K562 (cell line): Measurements from ENCODE around the gene BRINP2. TPM values are rescaled to one million over a fixed set of nuclear protein-coding genes. Genes with fewer than 3 reads are reported as not detected.

Source experiments
- ATAC-seq: fragments of 200-7000 bp; cut with Tn5 transposase; 3 replicates; pipeline ENCODE4 v1.9.1; 2020; ENCODE audit warnings: moderate library complexity
- BruUV-seq: library from RNA; stranded (reverse); fragments of 400-500 nt; replicated peaks from 2 replicates; lab custom pipeline; 2021; lab: Mats Ljungman, UMichigan
- CTCF ChIA-PET: fragments of 300-600 bp; formaldehyde crosslinking; extraction: SDS; loops from one replicate; lab custom pipeline; 2021; ENCODE audit warnings: low intra/inter-chr PET ratio; lab: Yijun Ruan, JAX
- POLR2A ChIA-PET: fragments of 300-600, 350-650 bp; sonication (Branson Sonifier 250); formaldehyde crosslinking; extraction: SDS; loops from one replicate; lab custom pipeline; 2021; ENCODE audit warnings: antibody characterized with exemption, inconsistent platforms; lab: Yijun Ruan, JAX
- DNase-seq, 4 experiments: peaks; one replicate each; pipeline versions ENCODE4 v3.0.0 to v3.0.0-alpha.2; 2011 to 2018; ENCODE audit warnings: low spot score in 3 of 4, mixed read lengths in 3 of 4; ENCODE audit errors: extremely low read depth in 1 of 4
- FAIRE-seq: peaks from 2 replicates; lab custom pipeline; 2011; peaks lifted over from hg19 to GRCh38; lab: Jason Lieb, UNC
- H2AFZ ChIP-seq: 2 replicates; pipeline ENCODE4 v1.6.0; 2011; ENCODE audit warnings: low read depth, low read length, control low read depth, inconsistent platforms
- H3K27ac ChIP-seq: fragments of 200-600 bp; 3 replicates; pipeline ENCODE4 v1.8.0; 2011; ENCODE audit warnings: low read depth, mild to moderate bottlenecking, control low read depth, inconsistent platforms, low read length, moderate library complexity, mixed read lengths; ENCODE audit errors: extremely low read depth
- H3K27me3 ChIP-seq, 2 experiments: fragments of 300-600 bp in 1 of 2; 2 replicates in 1 of 2; 3 replicates in 1 of 2; pipeline versions ENCODE4 v1.6.0 to v1.8.0; 2011; ENCODE audit warnings: inconsistent platforms in 2 of 2, low read length in 2 of 2, mild to moderate bottlenecking in 1 of 2, mixed read lengths in 1 of 2, moderate library complexity in 1 of 2; ENCODE audit not compliant: control insufficient read depth in 2 of 2, insufficient read depth in 2 of 2
- H3K36me3 ChIP-seq: fragments of 300-600 bp; 3 replicates; pipeline ENCODE4 v1.8.0; 2011; ENCODE audit warnings: mild to moderate bottlenecking, low read length, inconsistent platforms; ENCODE audit not compliant: control insufficient read depth, insufficient read depth
- H3K4me1 ChIP-seq, 2 experiments: fragments of 200-600 bp in 1 of 2; replicated peaks in 1 of 2; 2 replicates in 1 of 2; 3 replicates in 1 of 2; pipeline versions ENCODE4 v1.5.1 to v1.8.0; 2011; ENCODE audit warnings: inconsistent platforms in 2 of 2, low read length in 2 of 2, mild to moderate bottlenecking in 1 of 2, mixed read lengths in 1 of 2, moderate library complexity in 1 of 2; ENCODE audit not compliant: control insufficient read depth in 2 of 2, insufficient read depth in 2 of 2
- H3K4me2 ChIP-seq: 2 replicates; pipeline ENCODE4 v1.6.1; 2011; ENCODE audit warnings: low read length, control low read depth, inconsistent platforms, mixed read lengths; ENCODE audit not compliant: insufficient read depth
- H3K4me3 ChIP-seq: fragments of 200-600 bp; sonication (generic), shearing (Covaris generic); 2 replicates; pipeline ENCODE4 v1.5.1; 2016; ENCODE audit warnings: control low read depth, inconsistent platforms
- H3K79me2 ChIP-seq: fragments of 200-600 bp; 3 replicates; pipeline ENCODE4 v1.8.0; 2011; ENCODE audit warnings: low read length, inconsistent platforms; ENCODE audit not compliant: control insufficient read depth, insufficient read depth
- H3K9ac ChIP-seq, 2 experiments: 2 replicates each; pipeline versions ENCODE4 v1.6.0 to v1.6.1; 2011; ENCODE audit warnings: low read depth in 2 of 2, low read length in 2 of 2, control low read depth in 1 of 2, inconsistent platforms in 1 of 2, mild to moderate bottlenecking in 1 of 2, mixed read lengths in 1 of 2; ENCODE audit not compliant: insufficient read depth in 1 of 2
- H3K9me1 ChIP-seq: one replicate; pipeline ENCODE4 v1.6.0; 2011; ENCODE audit warnings: inconsistent platforms, mild to moderate bottlenecking, low read length, moderate library complexity; ENCODE audit not compliant: control insufficient read depth, insufficient read depth
- H3K9me3 ChIP-seq: replicated peaks from 2 replicates; pipeline ENCODE4 v1.5.1; 2011; ENCODE audit warnings: low read depth, low read length, inconsistent platforms; ENCODE audit not compliant: control insufficient read depth, insufficient read depth
- H4K20me1 ChIP-seq: replicated peaks from 2 replicates; pipeline ENCODE4 v1.6.1; 2011; ENCODE audit warnings: low read length, inconsistent platforms, mixed read lengths; ENCODE audit not compliant: control insufficient read depth, insufficient read depth
- AFF1 ChIP-seq, 2 experiments: fragments of 450-650 bp; IDR thresholded peaks; 2 replicates each; pipeline ENCODE4 v1.6.1; 2018; ENCODE audit warnings: mild to moderate bottlenecking in 2 of 2, low read depth in 1 of 2; ENCODE audit not compliant: partially characterized antibody in 2 of 2
- CHD7 ChIP-seq: fragments of 200-600 bp; sonication (generic); IDR thresholded peaks from one replicate; pipeline ENCODE4 v1.6.1; 2012; ENCODE audit warnings: mild to moderate bottlenecking, low read depth, low read length, inconsistent platforms
- IRF9 ChIP-seq: fragments of 450-650 bp; IDR thresholded peaks from 2 replicates; pipeline ENCODE4 v1.6.1; 2016; ENCODE audit warnings: missing biosample characterization, missing genetic modification characterization
- NR1H2 ChIP-seq: sonication (generic); formaldehyde crosslinking; IDR thresholded peaks from 2 replicates; pipeline ENCODE4 v1.4.0; 2020; ENCODE audit warnings: mild to moderate bottlenecking, missing genetic modification reagents
- POLR2A ChIP-seq: fragments of 450-650 bp; conservative IDR thresholded peaks from 2 replicates; pipeline ENCODE4 v1.6.1; 2016
- ZNF589 ChIP-seq: fragments of 200-800 bp; sonication (Bioruptor generic); IDR thresholded peaks from 2 replicates; pipeline ENCODE4 v1.6.1; 2016; ENCODE audit warnings: low read depth, missing genetic modification characterization, missing compliant biosample characterization
- WGBS: fragments of 100-300 bp; shearing (Covaris generic); methylation state at CpG from one replicate; pipeline ENCODE4 v1.1.6; 2016; ENCODE audit warnings: low coverage, mixed read lengths; ENCODE audit not compliant: insufficient coverage; ENCODE audit errors: missing lambda C conversion rate; 5-methylcytosine and 5-hydroxymethylcytosine counted together
- in situ Hi-C: fragments of 300-500 bp; cut with MboI; formaldehyde crosslinking; loops from 4 replicates; pipeline ENCODE4 v1.15.0; 2018; ENCODE audit warnings: inconsistent platforms, mixed read lengths
- intact Hi-C: fragments of 100-400 bp; cut with micrococcal nuclease; formaldehyde crosslinking; loops from 2 replicates; pipeline ENCODE4 v1.14.2; 2022
- polyA plus RNA-seq, 8 experiments: library from polyadenylated mRNA; depleted of rRNA in 4 of 8; stranded (reverse) in 5 of 8; unstranded in 3 of 8; fragments of >200 nt; fragmentation: Nextera tagmentation in 2 of 8; fragmentation: Illumina TruSeq in 1 of 8; extraction: Ambion mirVana in 2 of 8; extraction: Trizol in 1 of 8; gene quantifications; 2 replicates each; pipeline versions ENCODE4 v1.2.1 to v1.2.3, GENCODE V29; 2011 to 2014; ENCODE audit warnings: inconsistent platforms in 1 of 8, missing spikeins in 1 of 8
- total RNA-seq, 7 experiments: library from RNA; depleted of rRNA in 6 of 7; stranded (reverse); fragments of >200 nt in 6 of 7; fragmentation: Illumina TruSeq in 2 of 7; extraction: Trizol in 2 of 7; gene quantifications; 2 replicates each; pipeline versions ENCODE4 v1.2.1 to v1.2.3, GENCODE V29; 2011 to 2021; ENCODE audit warnings: low replicate concordance in 1 of 7

The BRINP2 gene
- total and polyA plus RNA-seq, 9 of the 15 experiments (the other 6 are each of a cell fraction or from before 2014, with no cell fraction given): not detected

- H4K20me1 ChIP-seq: no peaks in the 10 kb centered on the region
- H3K9me1 ChIP-seq: no peaks in the 10 kb centered on the region
- no peaks in the 10 kb centered on the region for H3K27me3 ChIP-seq
- FAIRE-seq (no peak), DNase-seq (no peak), ATAC-seq (no peak)
- intact Hi-C loops (no loop called here), in situ Hi-C loops (no loop called here)
- 0 out of 2 replicates have a peak, but pooled peaks cover 2% of the 10 kb centered on the region for H3K9me3 ChIP-seq
- no peak overlapping the region for H2AFZ ChIP-seq
- no peak overlapping the region for H3K4me3 ChIP-seq
- no peak overlapping the region for H3K27ac ChIP-seq
- no peak overlapping the region for H3K4me2 ChIP-seq
- ChIA-PET CTCF (no interaction called here), POLR2A (no interaction called here)
- no TSS peak for BruUV-seq
- H3K79me2 ChIP-seq: no peaks in the 10 kb centered on the region
- no peaks in the 10 kb centered on the region for H3K36me3 ChIP-seq
- H3K4me1 ChIP-seq: no peaks in the 10 kb centered on the region
- TF ChIP-seq ZNF589 (CRISPR knock-in tag) (no peak), CHD7 (no peak), IRF9 (tag) (no peak), NR1H2 (CRISPR knock-in tag) (no peak), AFF1 (IDR thresholded peaks at IDR 0.05; ENCODE audit: low read depth in 1 of 2, partially characterized antibody in 2 of 2) (no peak), POLR2A (no peak)
- WGBS: 0% methylated on average over 1 of the region's 1 CpG
- no peak overlapping the region for H3K9ac ChIP-seq
Measured at GRCh38 chr1:177300431-177300830, 129.7 kb downstream of the BRINP2 start.
